ENCODE results near the gene CEACAM4.

Gene CEACAM4

DNA sequence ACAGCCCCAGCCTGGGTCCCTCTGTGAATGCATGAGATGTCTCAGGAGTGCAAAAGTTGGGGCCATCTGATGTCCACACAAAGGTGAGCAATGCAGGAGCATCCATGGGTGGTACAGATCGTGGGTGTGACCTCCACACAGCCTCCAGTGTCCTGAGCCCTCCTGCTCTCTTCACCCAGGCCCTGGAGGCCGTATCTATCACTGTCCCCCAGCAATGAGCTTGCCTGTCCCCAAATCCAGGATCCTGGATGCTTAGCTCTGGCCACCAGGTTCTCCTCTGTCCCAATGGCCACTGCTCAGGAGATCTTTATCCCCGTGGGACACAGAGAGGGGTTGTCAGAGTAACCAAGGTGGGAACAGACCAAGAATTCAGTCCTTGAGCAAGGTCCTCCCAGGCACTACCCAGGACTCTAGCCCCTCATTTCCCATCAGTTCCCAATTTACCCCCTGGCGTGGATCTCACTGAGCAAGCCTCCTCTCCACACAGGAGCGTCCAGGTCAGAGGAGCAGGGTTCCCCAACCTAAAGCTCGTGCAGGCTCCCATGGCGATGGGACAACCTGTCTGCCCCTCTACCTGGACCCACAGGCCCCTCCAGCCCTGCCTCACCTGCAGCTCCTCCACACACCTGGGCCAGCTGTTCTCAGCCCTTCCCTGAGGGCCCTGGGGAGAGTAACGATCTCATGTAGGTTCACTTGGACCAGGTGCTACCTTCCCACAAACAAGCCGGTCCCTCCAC is 39.6 kb downstream of the CEACAM4 start:
- H3K36me3 ChIP-seq (ENCODE audit: insufficient read depth, low read length): no peaks in the 10 kb centered on the region
- TF ChIP-seq EZH2phosphoT487 (IDR thresholded peaks at IDR 0.05; ENCODE audit: borderline replicate concordance) (no peak), CTCF (conservative IDR thresholded peaks at IDR 0.05; ENCODE audit: low read length) (no peak)
- no peaks in the 10 kb centered on the region for H4K20me1 ChIP-seq (ENCODE audit: insufficient read depth, low read length, poor library complexity, severe bottlenecking)
- H3K4me3 ChIP-seq (ENCODE audit: low read length, poor library complexity, severe bottlenecking): no peak overlapping the region
- H3K27me3 ChIP-seq (ENCODE audit: insufficient read depth, low read length, poor library complexity, severe bottlenecking): no peaks in the 10 kb centered on the region
- H3K9me3 ChIP-seq (ENCODE audit: insufficient read depth, low read depth, low read length): peaks cover 4% of the 10 kb centered on the region; the same call in 1 of the 2 replicates
- no peak overlapping the region for H3K9ac ChIP-seq (ENCODE audit: low read depth, low read length, poor library complexity, severe bottlenecking)
- no peak overlapping the region for H3K4me2 ChIP-seq (ENCODE audit: low read depth, low read length, poor library complexity, severe bottlenecking)
- H2AFZ ChIP-seq (ENCODE audit: low read length): no peak overlapping the region
- H3F3A ChIP-seq (ENCODE audit: low read depth): no peaks in the 10 kb centered on the region
- no peaks in the 10 kb centered on the region for H3K4me1 ChIP-seq (ENCODE audit: insufficient read depth, low read length, poor library complexity, severe bottlenecking)
- no peaks in the 10 kb centered on the region for H3K79me2 ChIP-seq (ENCODE audit: insufficient read depth, low read length)
- H3K9me2 ChIP-seq (replicated peaks; ENCODE audit: low read depth, low read length): no peaks in the 10 kb centered on the region

GRCh38 chr19:41586064-41586463 is 40.8 kb downstream of the CEACAM4 start:
- no peaks in the 10 kb centered on the region for H3F3A ChIP-seq (ENCODE audit: low read depth)
- peaks cover 6% of the 10 kb centered on the region; the same call in 1 of the 2 replicates for H3K9me3 ChIP-seq (ENCODE audit: insufficient read depth, low read depth, low read length)
- no peak overlapping the region for H3K4me3 ChIP-seq (ENCODE audit: low read length, poor library complexity, severe bottlenecking)
- H3K36me3 ChIP-seq (ENCODE audit: insufficient read depth, low read length): no peaks in the 10 kb centered on the region
- H3K4me2 ChIP-seq (ENCODE audit: low read depth, low read length, poor library complexity, severe bottlenecking): no peak overlapping the region
- TF ChIP-seq CTCF (conservative IDR thresholded peaks at IDR 0.05; ENCODE audit: low read length): no peak
- TF ChIP-seq EZH2phosphoT487 (IDR thresholded peaks at IDR 0.05; ENCODE audit: borderline replicate concordance): no peak
- H2AFZ ChIP-seq (ENCODE audit: low read length): no peak overlapping the region
- no peak overlapping the region for H3K9ac ChIP-seq (ENCODE audit: low read depth, low read length, poor library complexity, severe bottlenecking)
- no peaks in the 10 kb centered on the region for H3K9me2 ChIP-seq (replicated peaks; ENCODE audit: low read depth, low read length)
- no peaks in the 10 kb centered on the region for H3K79me2 ChIP-seq (ENCODE audit: insufficient read depth, low read length)
- H3K4me1 ChIP-seq (ENCODE audit: insufficient read depth, low read length, poor library complexity, severe bottlenecking): no peaks in the 10 kb centered on the region
- no peaks in the 10 kb centered on the region for H4K20me1 ChIP-seq (ENCODE audit: insufficient read depth, low read length, poor library complexity, severe bottlenecking)
- no peaks in the 10 kb centered on the region for H3K27me3 ChIP-seq (ENCODE audit: insufficient read depth, low read length, poor library complexity, severe bottlenecking)

GRCh38 chr19:41584931-41585330 is 41.9 kb downstream of the CEACAM4 start:
- H3K9ac ChIP-seq (ENCODE audit: low read depth, low read length, poor library complexity, severe bottlenecking): no peak overlapping the region
- no peak overlapping the region for H3K4me3 ChIP-seq (ENCODE audit: low read length, poor library complexity, severe bottlenecking)
- no peaks in the 10 kb centered on the region for H3F3A ChIP-seq (ENCODE audit: low read depth)
- H4K20me1 ChIP-seq (ENCODE audit: insufficient read depth, low read length, poor library complexity, severe bottlenecking): no peaks in the 10 kb centered on the region
- no peaks in the 10 kb centered on the region for H3K79me2 ChIP-seq (ENCODE audit: insufficient read depth, low read length)
- H3K36me3 ChIP-seq (ENCODE audit: insufficient read depth, low read length): no peaks in the 10 kb centered on the region
- H3K9me3 ChIP-seq (ENCODE audit: insufficient read depth, low read depth, low read length): peaks cover 10% of the 10 kb centered on the region; the same call in 1 of the 2 replicates
- H3K9me2 ChIP-seq (replicated peaks; ENCODE audit: low read depth, low read length): no peaks in the 10 kb centered on the region
- no peak overlapping the region for H3K4me2 ChIP-seq (ENCODE audit: low read depth, low read length, poor library complexity, severe bottlenecking)
- H3K4me1 ChIP-seq (ENCODE audit: insufficient read depth, low read length, poor library complexity, severe bottlenecking): no peaks in the 10 kb centered on the region
- H3K27me3 ChIP-seq (ENCODE audit: insufficient read depth, low read length, poor library complexity, severe bottlenecking): no peaks in the 10 kb centered on the region
- H2AFZ ChIP-seq (ENCODE audit: low read length): no peak overlapping the region
- TF ChIP-seq EZH2phosphoT487 (IDR thresholded peaks at IDR 0.05; ENCODE audit: borderline replicate concordance) (no peak), CTCF (conservative IDR thresholded peaks at IDR 0.05; ENCODE audit: low read length) (no peak)
